OCI-LY1 (cell line): ENCODE measurements around the gene MTSS2.

Experiments
- H2AFZ ChIP-seq: fragments of 200-600 bp; sonication (generic), shearing (Covaris generic); 2 replicates; pipeline ENCODE4 v1.6.0; 2014; ENCODE audit warnings: antibody characterized with exemption, mild to moderate bottlenecking, low read length
- H3F3A ChIP-seq: fragments of 200-600 bp; sonication (generic), shearing (Covaris generic); 2 replicates; pipeline ENCODE4 v1.6.0; 2014; ENCODE audit warnings: mild to moderate bottlenecking, antibody characterized with exemption, low read length, moderate library complexity; ENCODE audit not compliant: insufficient read depth
- H3K27ac ChIP-seq: fragments of 200-600 bp; sonication (generic); 2 replicates; pipeline ENCODE4 v1.5.1; 2014; ENCODE audit warnings: low read length, mixed run types, mild to moderate bottlenecking, low read depth; ENCODE audit not compliant: poor library complexity, severe bottlenecking
- H3K27me3 ChIP-seq: fragments of 200-600 bp; sonication (generic); 2 replicates; pipeline ENCODE4 v1.6.0; 2014; ENCODE audit warnings: antibody characterized with exemption, mild to moderate bottlenecking, low read length, moderate library complexity; ENCODE audit not compliant: insufficient read depth
- H3K36me3 ChIP-seq: fragments of 200-600 bp; sonication (generic); 2 replicates; pipeline ENCODE4 v1.6.1; 2014; ENCODE audit warnings: mild to moderate bottlenecking, antibody characterized with exemption, low read length, moderate library complexity, mixed read lengths; ENCODE audit not compliant: insufficient read depth
- H3K4me1 ChIP-seq: fragments of 200-600 bp; sonication (generic); 2 replicates; pipeline ENCODE4 v1.5.1; 2014; ENCODE audit warnings: mild to moderate bottlenecking, low read length, moderate library complexity; ENCODE audit not compliant: insufficient read depth, severe bottlenecking
- H3K4me2 ChIP-seq: fragments of 200-600 bp; sonication (generic), shearing (Covaris generic); 2 replicates; pipeline ENCODE4 v1.6.1; 2014; ENCODE audit warnings: low read length
- H3K4me3 ChIP-seq: fragments of 200-600 bp; sonication (generic); 2 replicates; pipeline ENCODE4 v1.5.1; 2014; ENCODE audit warnings: low read length, low read depth, mild to moderate bottlenecking, mixed read lengths; ENCODE audit not compliant: poor library complexity, severe bottlenecking
- H3K79me2 ChIP-seq: fragments of 200-600 bp; shearing (Covaris generic); 2 replicates; pipeline ENCODE4 v1.6.1; 2016; ENCODE audit warnings: mixed run types, low read length, mixed read lengths; ENCODE audit not compliant: insufficient read depth
- H3K9ac ChIP-seq: fragments of 200-600 bp; sonication (generic), shearing (Covaris generic); 2 replicates; pipeline ENCODE4 v1.6.1; 2014; ENCODE audit warnings: mild to moderate bottlenecking, low read length, mixed read lengths
- H3K9me2 ChIP-seq: fragments of 200-600 bp; sonication (generic), shearing (Covaris generic); 2 replicates; pipeline ENCODE4 v1.6.1; 2014; ENCODE audit warnings: low read depth, mild to moderate bottlenecking, low read length, mixed read lengths
- H3K9me3 ChIP-seq: fragments of 200-600 bp; shearing (Covaris generic); 2 replicates; pipeline ENCODE4 v1.6.1; 2014; ENCODE audit warnings: low read length, mixed read lengths
- H4K20me1 ChIP-seq: fragments of 200-600 bp; sonication (generic), shearing (Covaris generic); 2 replicates; pipeline ENCODE4 v1.6.0; 2016; ENCODE audit warnings: mild to moderate bottlenecking, low read length; ENCODE audit not compliant: insufficient read depth
- EZH2 ChIP-seq: fragments of 200-600 bp; sonication (generic), shearing (Covaris generic); IDR thresholded peaks from 2 replicates; pipeline ENCODE4 v1.8.0; 2017; ENCODE audit warnings: borderline replicate concordance, mixed run types, mild to moderate bottlenecking, antibody characterized with exemption, low read length, moderate library complexity, mixed read lengths
- TF ChIP-seq, protein P1 (sequence below): fragments of 200-600 bp; sonication (generic), shearing (Covaris generic); IDR thresholded peaks from 2 replicates; pipeline ENCODE4 v1.5.1; 2017; ENCODE audit warnings: mild to moderate bottlenecking, antibody characterized with exemption, low read length, moderate library complexity, mixed read lengths

Gene MTSS2

DNA sequence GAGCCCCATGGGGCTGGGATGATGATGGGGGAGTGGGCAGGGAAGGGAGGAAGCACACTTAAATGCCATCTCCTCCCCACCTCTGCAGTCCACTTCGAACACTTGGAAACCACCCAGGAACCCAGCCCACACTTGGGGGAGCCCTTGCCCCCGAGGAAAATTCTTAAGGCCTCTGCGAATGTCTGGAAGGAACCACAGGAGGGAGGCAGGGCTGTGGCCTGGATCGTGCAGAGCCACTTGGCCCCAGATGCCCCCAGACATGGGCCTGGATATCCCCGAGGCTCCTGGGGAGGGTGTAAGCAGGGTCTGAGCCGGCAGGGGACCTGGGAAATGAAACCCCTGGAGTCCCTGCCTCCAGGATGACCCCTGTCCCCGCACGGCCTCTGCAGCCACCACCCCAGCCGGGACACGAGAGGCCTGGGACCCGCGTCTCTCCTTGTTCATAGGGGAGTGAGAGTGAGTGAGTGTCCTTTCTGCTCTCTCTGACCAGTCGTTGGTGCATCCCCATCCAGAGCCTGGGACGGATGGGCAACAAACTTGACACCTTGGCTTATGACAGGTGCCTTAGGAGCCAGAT is 11.8 kb upstream of the MTSS2 start:
- no peak for TF ChIP-seq EZH2
- TF ChIP-seq, protein P1, sequence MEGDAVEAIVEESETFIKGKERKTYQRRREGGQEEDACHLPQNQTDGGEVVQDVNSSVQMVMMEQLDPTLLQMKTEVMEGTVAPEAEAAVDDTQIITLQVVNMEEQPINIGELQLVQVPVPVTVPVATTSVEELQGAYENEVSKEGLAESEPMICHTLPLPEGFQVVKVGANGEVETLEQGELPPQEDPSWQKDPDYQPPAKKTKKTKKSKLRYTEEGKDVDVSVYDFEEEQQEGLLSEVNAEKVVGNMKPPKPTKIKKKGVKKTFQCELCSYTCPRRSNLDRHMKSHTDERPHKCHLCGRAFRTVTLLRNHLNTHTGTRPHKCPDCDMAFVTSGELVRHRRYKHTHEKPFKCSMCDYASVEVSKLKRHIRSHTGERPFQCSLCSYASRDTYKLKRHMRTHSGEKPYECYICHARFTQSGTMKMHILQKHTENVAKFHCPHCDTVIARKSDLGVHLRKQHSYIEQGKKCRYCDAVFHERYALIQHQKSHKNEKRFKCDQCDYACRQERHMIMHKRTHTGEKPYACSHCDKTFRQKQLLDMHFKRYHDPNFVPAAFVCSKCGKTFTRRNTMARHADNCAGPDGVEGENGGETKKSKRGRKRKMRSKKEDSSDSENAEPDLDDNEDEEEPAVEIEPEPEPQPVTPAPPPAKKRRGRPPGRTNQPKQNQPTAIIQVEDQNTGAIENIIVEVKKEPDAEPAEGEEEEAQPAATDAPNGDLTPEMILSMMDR, result no peak
- Histone ChIP-seq H2AFZ (no peak overlapping the region), H3K9ac (no peak overlapping the region), H3K4me3 (no peak overlapping the region), H3F3A (no peaks in the 10 kb centered on the region), H3K27ac (no peak overlapping the region), H3K9me3 (no peaks in the 10 kb centered on the region), H4K20me1 (no peaks in the 10 kb centered on the region), H3K36me3 (no peaks in the 10 kb centered on the region; the same call in 1 of the 2 replicates), H3K9me2 (no peaks in the 10 kb centered on the region), H3K27me3 (no peaks in the 10 kb centered on the region), H3K4me2 (no peak overlapping the region), H3K4me1 (peaks cover 26% of the 10 kb centered on the region), H3K79me2 (no peaks in the 10 kb centered on the region)

DNA sequence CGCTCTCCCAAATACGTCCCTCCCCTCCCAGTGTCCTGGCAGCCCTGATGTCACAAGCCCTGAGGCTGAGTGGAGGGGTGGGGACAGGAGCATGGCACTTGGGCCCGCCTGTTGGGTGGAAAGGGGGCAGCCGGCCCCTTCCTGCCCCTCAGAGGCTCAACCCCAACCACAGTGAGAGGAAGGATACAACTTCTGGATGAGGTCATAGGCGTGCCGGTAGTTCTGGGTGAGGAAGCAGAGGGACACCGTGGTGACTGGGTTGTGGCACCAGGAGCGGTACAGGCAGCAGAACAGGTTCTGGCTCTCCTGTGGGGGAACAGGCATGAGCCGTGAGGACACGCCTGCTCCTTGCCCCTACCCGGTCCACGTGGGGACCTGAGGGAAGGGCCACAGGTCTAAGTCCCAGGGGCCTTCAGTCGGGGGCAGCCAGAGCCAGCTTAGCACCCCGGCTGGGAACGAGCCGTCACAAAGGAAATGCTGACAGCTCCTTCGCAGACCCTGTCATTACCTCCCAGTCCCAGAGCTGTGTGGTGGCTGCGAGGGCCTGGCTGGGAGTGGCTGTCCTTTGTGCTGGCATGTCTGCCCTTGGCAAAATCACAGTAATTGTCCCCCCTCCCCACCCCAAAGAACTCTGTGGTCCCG is 11.2 kb upstream of the MTSS2 start:
- Histone ChIP-seq H3K27me3 (no peaks in the 10 kb centered on the region), H3K9me2 (no peaks in the 10 kb centered on the region), H4K20me1 (no peaks in the 10 kb centered on the region), H3K27ac (no peak overlapping the region), H3K36me3 (no peaks in the 10 kb centered on the region; the same call in 1 of the 2 replicates), H3K4me3 (no peak overlapping the region), H3K4me1 (peaks cover 28% of the 10 kb centered on the region), H3K9me3 (no peaks in the 10 kb centered on the region), H2AFZ (no peak overlapping the region), H3K79me2 (no peaks in the 10 kb centered on the region), H3K9ac (no peak overlapping the region), H3K4me2 (no peak overlapping the region), H3F3A (no peaks in the 10 kb centered on the region)
- TF ChIP-seq, protein P1, result no peak
- TF ChIP-seq EZH2, result no peak

DNA sequence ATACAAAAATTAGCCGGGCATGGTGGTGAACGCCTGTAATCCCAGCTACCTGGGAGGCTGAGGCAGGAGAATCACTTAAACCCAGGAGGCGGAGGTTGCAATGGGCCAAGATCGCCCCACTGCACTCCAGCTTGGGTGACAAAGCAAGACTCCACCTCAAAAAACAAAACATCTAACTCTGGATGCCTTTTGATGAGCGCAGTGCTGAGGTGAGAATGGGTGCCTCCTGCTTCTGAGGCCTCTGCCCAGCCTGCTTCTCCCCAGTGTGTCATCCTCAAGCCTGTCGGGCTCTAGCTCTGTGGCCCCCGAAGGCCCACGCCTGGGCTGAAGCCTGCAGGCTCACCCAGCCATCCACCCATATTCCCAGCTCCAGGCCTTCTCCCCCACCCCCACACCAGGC is 10.5 kb upstream of the MTSS2 start:
- no peak overlapping the region for H3K4me2 ChIP-seq
- no peaks in the 10 kb centered on the region; the same call in 1 of the 2 replicates for H3K36me3 ChIP-seq
- no peak for TF ChIP-seq EZH2
- TF ChIP-seq, protein P1, result no peak
- no peaks in the 10 kb centered on the region for H3K79me2 ChIP-seq
- H3K9ac ChIP-seq, result no peak overlapping the region
- no peaks in the 10 kb centered on the region for H4K20me1 ChIP-seq
- no peak overlapping the region for H2AFZ ChIP-seq
- no peak overlapping the region for H3K27ac ChIP-seq
- H3K4me1 ChIP-seq, result peaks cover 28% of the 10 kb centered on the region
- H3F3A ChIP-seq, result no peaks in the 10 kb centered on the region
- H3K4me3 ChIP-seq, result no peak overlapping the region
- no peaks in the 10 kb centered on the region for H3K9me3 ChIP-seq
- H3K9me2 ChIP-seq, result no peaks in the 10 kb centered on the region
- H3K27me3 ChIP-seq, result no peaks in the 10 kb centered on the region
